Thoracic aorta (tissue), 2 donors: Measurements from ENCODE around the gene FREM2. TPM values are rescaled to one million over a fixed set of nuclear protein-coding genes. Genes with fewer than 3 reads are reported as not detected.

Source experiments
- ATAC-seq: fragments of 150-250 bp; one replicate; pipeline ENCODE4 v1.8.0; 2017; ENCODE audit warnings: low read depth; ENCODE audit not compliant: insufficient number of reproducible peaks, low FRiP score
- DNase-seq: peaks from one replicate; pipeline ENCODE4 v3.0.0-alpha.2; 2020; ENCODE audit warnings: low spot score
- H3K27ac ChIP-seq, 2 donors: fragments of 200-600 bp; sonication (generic); 1 replicate in 1 of 2; 2 replicates in 1 of 2; pipeline ENCODE4 v1.5.1; 2016; ENCODE audit warnings: mild to moderate bottlenecking in 2 of 2, moderate library complexity in 2 of 2
- H3K27me3 ChIP-seq: fragments of 200-600 bp; sonication (generic); replicated peaks from 2 replicates; pipeline ENCODE4 v1.6.0; 2016; ENCODE audit warnings: mild to moderate bottlenecking; ENCODE audit not compliant: insufficient read depth
- H3K36me3 ChIP-seq: fragments of 200-600 bp; sonication (generic); one replicate; pipeline ENCODE4 v1.5.1; 2016
- H3K4me1 ChIP-seq, 2 donors: fragments of 200-600 bp; sonication (generic); 1 replicate in 1 of 2; 2 replicates in 1 of 2; pipeline versions ENCODE4 v1.5.1 to v1.6.0; 2016; ENCODE audit warnings: low read depth in 2 of 2, mild to moderate bottlenecking in 1 of 2; ENCODE audit not compliant: control insufficient read depth in 1 of 2
- H3K4me3 ChIP-seq: fragments of 200-600 bp; sonication (generic); 2 replicates; pipeline ENCODE4 v1.5.1; 2016; ENCODE audit warnings: mild to moderate bottlenecking
- H3K9me3 ChIP-seq: fragments of 200-600 bp; sonication (generic); 2 replicates; pipeline ENCODE4 v1.5.1; 2016
- total RNA-seq, 2 donors: library from RNA; depleted of rRNA; stranded (reverse); fragments of >200 nt; gene quantifications; one replicate each; pipeline versions ENCODE4 v1.1.0 to v1.2.3, GENCODE V29; 2016
- TF ChIP-seq, protein P1 (sequence below): fragments of 200-600 bp; sonication (generic); IDR thresholded peaks from one replicate; pipeline ENCODE4 v1.5.1; 2019; ENCODE audit warnings: antibody characterized with exemption

FREM2 gene
- total RNA-seq, 2 donors from 2014 or later = 0.14 TPM; not detected in 1

DNA sequence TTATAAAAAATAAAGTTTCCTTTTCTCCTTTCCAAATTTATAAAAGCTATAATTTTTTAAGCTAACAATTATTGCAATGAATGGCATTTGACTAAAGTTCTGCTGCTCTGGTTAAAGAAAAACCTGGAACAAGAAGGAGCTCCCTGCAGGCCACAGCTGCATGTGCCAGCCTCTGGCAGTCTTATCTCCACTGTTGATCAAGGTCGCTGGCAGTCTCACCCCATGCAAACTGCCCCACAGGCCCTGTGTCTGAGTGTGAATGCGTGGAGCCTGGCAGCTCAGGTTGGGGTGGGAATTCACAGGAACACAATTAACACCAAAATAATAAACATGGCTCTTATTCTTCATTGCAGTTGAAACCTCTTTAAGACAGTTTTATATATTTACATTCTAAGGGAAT lies 30.2 kb upstream of the FREM2 start:
- Histone ChIP-seq H3K27ac (no peak overlapping the region), H3K27me3 (no peaks in the 10 kb centered on the region), H3K4me1 (no peaks in the 10 kb centered on the region), H3K4me3 (no peak overlapping the region), H3K9me3 (no peaks in the 10 kb centered on the region), H3K36me3 (no peaks in the 10 kb centered on the region)
- ATAC-seq (no peak), DNase-seq (no peak)
- TF ChIP-seq, protein P1, sequence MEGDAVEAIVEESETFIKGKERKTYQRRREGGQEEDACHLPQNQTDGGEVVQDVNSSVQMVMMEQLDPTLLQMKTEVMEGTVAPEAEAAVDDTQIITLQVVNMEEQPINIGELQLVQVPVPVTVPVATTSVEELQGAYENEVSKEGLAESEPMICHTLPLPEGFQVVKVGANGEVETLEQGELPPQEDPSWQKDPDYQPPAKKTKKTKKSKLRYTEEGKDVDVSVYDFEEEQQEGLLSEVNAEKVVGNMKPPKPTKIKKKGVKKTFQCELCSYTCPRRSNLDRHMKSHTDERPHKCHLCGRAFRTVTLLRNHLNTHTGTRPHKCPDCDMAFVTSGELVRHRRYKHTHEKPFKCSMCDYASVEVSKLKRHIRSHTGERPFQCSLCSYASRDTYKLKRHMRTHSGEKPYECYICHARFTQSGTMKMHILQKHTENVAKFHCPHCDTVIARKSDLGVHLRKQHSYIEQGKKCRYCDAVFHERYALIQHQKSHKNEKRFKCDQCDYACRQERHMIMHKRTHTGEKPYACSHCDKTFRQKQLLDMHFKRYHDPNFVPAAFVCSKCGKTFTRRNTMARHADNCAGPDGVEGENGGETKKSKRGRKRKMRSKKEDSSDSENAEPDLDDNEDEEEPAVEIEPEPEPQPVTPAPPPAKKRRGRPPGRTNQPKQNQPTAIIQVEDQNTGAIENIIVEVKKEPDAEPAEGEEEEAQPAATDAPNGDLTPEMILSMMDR = no peak

DNA sequence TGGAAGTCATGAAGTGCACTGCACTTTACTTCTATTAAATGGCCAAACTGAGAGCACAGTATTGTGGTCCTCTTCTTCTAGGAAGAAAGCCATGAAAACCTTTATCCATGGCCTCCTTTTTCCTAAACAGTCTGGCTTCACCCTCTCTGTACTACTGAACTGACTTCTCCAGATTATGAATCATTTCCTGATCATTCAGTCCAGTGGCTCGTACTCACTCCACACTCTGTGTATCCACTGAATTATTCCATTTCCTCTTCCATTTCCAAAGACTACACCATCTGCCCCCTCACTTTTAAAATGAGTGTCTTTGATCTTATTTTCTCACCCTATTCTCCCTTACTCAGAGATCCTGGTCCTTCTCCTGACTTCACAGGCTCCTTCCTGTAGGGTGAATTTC lies 29.7 kb upstream of the FREM2 start:
- no peak overlapping the region for H3K27ac ChIP-seq
- DNase-seq (no peak), ATAC-seq (no peak)
- no peaks in the 10 kb centered on the region for H3K27me3 ChIP-seq
- no peak overlapping the region for H3K4me3 ChIP-seq
- no peaks in the 10 kb centered on the region for H3K36me3 ChIP-seq
- TF ChIP-seq, protein P1 = no peak
- no peaks in the 10 kb centered on the region for H3K9me3 ChIP-seq
- no peaks in the 10 kb centered on the region for H3K4me1 ChIP-seq

DNA sequence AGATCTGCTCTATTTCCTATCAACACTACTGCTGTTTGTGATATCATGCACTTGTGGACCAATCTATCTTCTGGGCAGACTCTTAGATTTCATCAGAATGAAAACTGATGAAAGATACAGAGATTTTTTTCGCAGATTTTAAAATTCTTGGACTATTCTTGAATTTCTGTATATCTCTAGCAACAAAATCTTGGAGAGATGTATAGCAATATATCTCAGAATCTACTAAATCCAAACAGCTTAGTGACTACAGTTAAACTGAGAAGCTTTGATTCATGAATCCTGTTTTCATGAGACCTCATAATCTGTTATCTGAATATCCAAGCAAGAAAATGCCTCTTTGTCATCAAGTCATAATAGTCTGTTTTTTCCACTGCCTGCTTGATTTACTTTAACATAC lies 28.0 kb upstream of the FREM2 start:
- TF ChIP-seq, protein P1 = no peak

DNA sequence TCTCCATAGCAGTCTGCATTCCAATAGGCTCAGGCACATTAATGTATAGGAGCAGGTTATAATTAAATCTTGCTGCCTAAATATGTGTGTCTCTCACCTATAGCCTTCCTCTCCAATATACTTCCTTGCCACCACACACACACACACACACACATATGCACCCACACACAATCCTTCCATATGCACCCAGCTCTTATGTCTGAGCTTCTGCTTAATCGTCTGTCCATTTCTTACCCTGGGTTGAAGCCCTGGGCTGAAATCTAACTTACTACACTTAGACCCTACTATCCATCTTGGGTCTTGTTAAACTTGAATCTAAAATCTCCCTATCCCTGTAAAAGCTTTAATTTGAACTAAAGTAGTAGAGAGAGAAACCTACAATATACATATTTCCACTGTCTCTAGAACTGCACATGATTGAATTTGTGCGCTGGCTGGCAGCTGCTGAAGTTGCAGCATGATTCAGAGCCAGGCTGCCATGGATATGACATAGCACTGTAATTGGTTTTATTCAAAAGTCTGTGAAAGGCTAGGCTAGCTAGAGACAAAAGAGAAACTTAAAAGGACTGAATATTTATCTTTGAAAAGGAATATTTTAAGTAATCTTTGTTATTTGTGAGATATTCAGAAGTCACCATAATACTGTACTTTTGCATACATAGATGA lies 25.7 kb upstream of the FREM2 start:
- Histone ChIP-seq H3K27me3 (no peaks in the 10 kb centered on the region), H3K27ac (no peak overlapping the region), H3K4me1 (no peaks in the 10 kb centered on the region), H3K36me3 (no peaks in the 10 kb centered on the region), H3K9me3 (no peaks in the 10 kb centered on the region), H3K4me3 (no peak overlapping the region)
- DNase-seq = no peak
- no peak for ATAC-seq
- TF ChIP-seq, protein P1 = no peak

More for the DNA sequence above, 28.0 kb upstream of the FREM2 start:
- H3K4me3 ChIP-seq = no peak overlapping the region
- H3K4me1 ChIP-seq = no peaks in the 10 kb centered on the region
- DNase-seq (no peak), ATAC-seq (no peak)
- no peaks in the 10 kb centered on the region for H3K36me3 ChIP-seq
- H3K27ac ChIP-seq = no peak overlapping the region
- H3K27me3 ChIP-seq = no peaks in the 10 kb centered on the region
- H3K9me3 ChIP-seq = no peaks in the 10 kb centered on the region

DNA sequence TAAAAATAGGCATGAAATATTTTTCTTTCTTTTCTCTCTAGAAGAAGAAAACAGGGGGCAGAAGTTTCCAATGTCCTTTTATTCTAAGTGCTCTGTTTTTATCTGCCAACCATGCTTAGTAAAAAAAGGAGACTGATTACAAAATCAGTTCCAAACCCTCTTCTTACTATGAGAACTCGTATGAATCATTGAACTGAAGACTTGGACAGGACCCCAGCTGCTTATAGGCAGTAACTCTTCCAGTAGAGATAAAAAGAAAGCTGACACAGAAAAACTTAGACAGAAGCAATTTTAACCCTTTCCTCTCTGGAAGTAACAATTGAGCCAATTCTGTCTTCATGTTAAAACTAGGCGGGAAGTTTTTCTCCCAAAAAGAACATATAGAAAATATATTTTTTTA lies 24.5 kb upstream of the FREM2 start:
- H3K4me1 ChIP-seq = no peaks in the 10 kb centered on the region
- no peaks in the 10 kb centered on the region for H3K9me3 ChIP-seq
- no peak overlapping the region for H3K4me3 ChIP-seq
- TF ChIP-seq, protein P1 = no peak
- DNase-seq = no peak
- no peak for ATAC-seq
- no peaks in the 10 kb centered on the region for H3K27me3 ChIP-seq
- H3K36me3 ChIP-seq = no peaks in the 10 kb centered on the region
- no peak overlapping the region for H3K27ac ChIP-seq
